H9 (cell line): ENCODE data around the gene KLB. TPM values are rescaled to one million over a fixed set of nuclear protein-coding genes. Genes with fewer than 3 reads are reported as not detected.
"Not testable (repeated sequence)": the region's sequence is repeated elsewhere in the genome, so short reads cannot be mapped to it uniquely, and the experiment has no call there.

ENCODE experiments used
- DNase-seq: peaks from one replicate; pipeline ENCODE4 v3.0.0-alpha.2; 2017
- H2AFZ ChIP-seq: one replicate; pipeline ENCODE4 v1.6.1; 2013; ENCODE audit warnings: mild to moderate bottlenecking, low read length, control low read depth, moderate library complexity
- H2AK5ac ChIP-seq: 2 replicates; pipeline ENCODE4 v1.6.1; 2013; ENCODE audit warnings: low read length, control low read depth, mixed read lengths; ENCODE audit not compliant: insufficient read length
- H2BK120ac ChIP-seq: one replicate; pipeline ENCODE4 v1.6.1; 2013; ENCODE audit warnings: low read depth, mild to moderate bottlenecking, low read length, control low read depth, inconsistent platforms; ENCODE audit not compliant: poor library complexity, severe bottlenecking
- H2BK12ac ChIP-seq: 2 replicates; pipeline ENCODE4 v1.6.1; 2013; ENCODE audit warnings: low read length, control low read depth, mixed read lengths, low read depth; ENCODE audit not compliant: insufficient read length
- H2BK15ac ChIP-seq: 2 replicates; pipeline ENCODE4 v1.6.1; 2013; ENCODE audit warnings: low read depth, low read length, control low read depth
- H2BK20ac ChIP-seq: one replicate; pipeline ENCODE4 v1.6.1; 2013; ENCODE audit warnings: low read depth, mild to moderate bottlenecking, low read length, control low read depth, inconsistent platforms; ENCODE audit not compliant: poor library complexity, severe bottlenecking
- H2BK5ac ChIP-seq: 2 replicates; pipeline ENCODE4 v1.6.1; 2013; ENCODE audit warnings: low read length, control low read depth, mixed read lengths; ENCODE audit not compliant: insufficient read length
- H3K14ac ChIP-seq: 2 replicates; pipeline ENCODE4 v1.6.1; 2013; ENCODE audit warnings: low read length, control low read depth; ENCODE audit not compliant: insufficient read depth
- H3K18ac ChIP-seq: 2 replicates; pipeline ENCODE4 v1.6.1; 2013; ENCODE audit warnings: low read depth, mild to moderate bottlenecking, mixed read lengths, low read length, control low read depth; ENCODE audit not compliant: insufficient read length
- H3K23ac ChIP-seq: 2 replicates; pipeline ENCODE4 v1.6.1; 2013; ENCODE audit warnings: low read length, control low read depth, mixed read lengths, low read depth; ENCODE audit not compliant: insufficient read length
- H3K23me2 ChIP-seq: 2 replicates; pipeline ENCODE4 v1.6.1; 2013; ENCODE audit warnings: low read depth, mild to moderate bottlenecking, mixed read lengths, low read length, control low read depth; ENCODE audit not compliant: insufficient read length, poor library complexity, severe bottlenecking
- H3K27ac ChIP-seq: 2 replicates; pipeline ENCODE4 v1.5.1; 2013; ENCODE audit warnings: low read length, control low read depth, mixed read lengths, low read depth; ENCODE audit not compliant: insufficient read length
- H3K27me3 ChIP-seq: 2 replicates; pipeline ENCODE4 v1.6.1; 2013; ENCODE audit warnings: low read length, control low read depth, inconsistent platforms; ENCODE audit not compliant: insufficient read depth
- H3K4ac ChIP-seq: 2 replicates; pipeline ENCODE4 v1.6.1; 2013; ENCODE audit warnings: low read depth, mild to moderate bottlenecking, control low read depth, inconsistent platforms, low read length, moderate library complexity
- H3K4me1 ChIP-seq: 2 replicates; pipeline ENCODE4 v1.6.1; 2013; ENCODE audit warnings: low read length, control low read depth, inconsistent platforms; ENCODE audit not compliant: insufficient read depth
- H3K4me2 ChIP-seq: 2 replicates; pipeline ENCODE4 v1.6.1; 2013; ENCODE audit warnings: low read length, control low read depth, mixed read lengths; ENCODE audit not compliant: insufficient read length, insufficient read depth
- H3K56ac ChIP-seq: 2 replicates; pipeline ENCODE4 v1.6.1; 2013; ENCODE audit warnings: low read depth, mild to moderate bottlenecking, mixed read lengths, low read length, control low read depth; ENCODE audit not compliant: insufficient read length
- H3K79me1 ChIP-seq: 2 replicates; pipeline ENCODE4 v1.6.1; 2013; ENCODE audit warnings: low read depth, mild to moderate bottlenecking, moderate library complexity, low read length, control low read depth, inconsistent platforms; ENCODE audit not compliant: insufficient read depth, poor library complexity, severe bottlenecking
- H3K79me2 ChIP-seq: 2 replicates; pipeline ENCODE4 v1.6.1; 2013; ENCODE audit warnings: low read length, control low read depth, inconsistent platforms; ENCODE audit not compliant: insufficient read depth
- H3K9ac ChIP-seq: 2 replicates; pipeline ENCODE4 v1.6.1; 2013; ENCODE audit warnings: low read length, control low read depth, mixed read lengths; ENCODE audit not compliant: insufficient read length; ENCODE audit errors: extremely low read depth
- H3K9me3 ChIP-seq: one replicate; pipeline ENCODE4 v1.6.1; 2013; ENCODE audit warnings: low read depth, low read length, inconsistent platforms; ENCODE audit not compliant: control insufficient read depth
- H3T11ph ChIP-seq: one replicate; pipeline ENCODE4 v1.6.1; 2013; ENCODE audit warnings: mild to moderate bottlenecking, low read length, control low read depth, inconsistent platforms
- H4K20me1 ChIP-seq: one replicate; pipeline ENCODE4 v1.6.1; 2013; ENCODE audit not compliant: control insufficient read depth, insufficient read length, insufficient read depth
- H4K5ac ChIP-seq: 2 replicates; pipeline ENCODE4 v1.6.1; 2013; ENCODE audit warnings: low read depth, mild to moderate bottlenecking, mixed read lengths, low read length, control low read depth; ENCODE audit not compliant: insufficient read length
- H4K8ac ChIP-seq: replicated peaks from 2 replicates; pipeline ENCODE4 v1.6.1; 2013; ENCODE audit warnings: low read length, control low read depth, mixed read lengths, low read depth; ENCODE audit not compliant: insufficient read length
- H4K91ac ChIP-seq: 2 replicates; pipeline ENCODE4 v1.6.1; 2013; ENCODE audit warnings: low read depth, mild to moderate bottlenecking, moderate library complexity, mixed read lengths, low read length, control low read depth; ENCODE audit not compliant: insufficient read length
- H3K27ac Mint-ChIP-seq, 3 experiments: 2 replicates in 2 of 3; 3 replicates in 1 of 3; pipeline ENCODE4 v1.8.0; 2020 to 2021; ENCODE audit warnings: mixed read lengths in 3 of 3, mild to moderate bottlenecking in 1 of 3, moderate library complexity in 1 of 3
- H3K27me3 Mint-ChIP-seq: 2 replicates; pipeline ENCODE4 v1.8.0; 2021; ENCODE audit warnings: low read depth, mild to moderate bottlenecking, moderate library complexity, mixed read lengths
- H3K36me3 Mint-ChIP-seq, 3 experiments: 2 replicates in 2 of 3; 3 replicates in 1 of 3; pipeline ENCODE4 v1.8.0; 2020 to 2021; ENCODE audit warnings: low read depth in 3 of 3, mixed read lengths in 3 of 3; ENCODE audit not compliant: insufficient read depth in 1 of 3
- H3K4me1 Mint-ChIP-seq, 2 experiments: 2 replicates each; pipeline ENCODE4 v1.8.0; 2020; ENCODE audit warnings: mixed read lengths in 2 of 2
- H3K4me3 Mint-ChIP-seq, 2 experiments: 2 replicates in 1 of 2; 3 replicates in 1 of 2; pipeline ENCODE4 v1.8.0; 2020 to 2021; ENCODE audit warnings: mild to moderate bottlenecking in 2 of 2, mixed read lengths in 2 of 2, moderate library complexity in 1 of 2
- H3K9me3 Mint-ChIP-seq, 2 experiments: 2 replicates in 1 of 2; 3 replicates in 1 of 2; pipeline ENCODE4 v1.8.0; 2020; ENCODE audit warnings: mild to moderate bottlenecking in 2 of 2, mixed read lengths in 2 of 2, moderate library complexity in 1 of 2
- WGBS: extraction: QIAGEN DNeasy Blood & Tissue Kit; methylation state at CpG from one replicate; pipeline ENCODE4 v1.1.7; 2013; ENCODE audit warnings: missing lambda C conversion rate, low lambda C conversion rate, mixed read lengths; ENCODE audit not compliant: insufficient read length; ENCODE audit errors: extremely low coverage; 5-methylcytosine and 5-hydroxymethylcytosine counted together
- total RNA-seq: library from RNA; stranded (reverse); gene quantifications from 2 replicates; pipeline ENCODE4 v1.2.1, GENCODE V29; 2021
- TF ChIP-seq, protein P1 (sequence below): fragments of 200-600 bp; sonication (generic); conservative IDR thresholded peaks from 3 replicates; pipeline ENCODE4 v1.8.0; 2021; ENCODE audit warnings: antibody characterized with exemption, mild to moderate bottlenecking

KLB gene
- total RNA-seq, 1 experiment from 2014 or later: 0.07 TPM

DNA sequence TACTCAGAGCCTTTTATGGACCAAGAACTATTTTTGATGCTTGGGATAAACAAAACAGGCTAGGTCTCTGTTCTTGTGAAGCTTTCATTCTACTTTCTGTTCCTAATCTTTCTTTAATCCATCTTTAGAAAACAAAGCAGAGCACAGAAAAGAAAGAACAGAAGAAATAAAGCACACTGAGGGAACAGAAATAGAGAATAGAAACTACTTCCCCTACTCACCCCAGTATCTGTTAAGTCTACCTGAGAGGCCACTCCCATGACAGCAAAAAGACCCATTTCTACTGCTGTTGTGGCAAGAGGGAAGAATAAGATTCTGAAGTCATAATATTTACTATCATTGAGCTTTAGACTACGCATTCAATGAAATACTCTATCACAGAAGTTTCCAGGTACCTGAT lies 49.7 kb upstream of the KLB start:
- H3K4me2 ChIP-seq: no peak overlapping the region
- peaks cover 15% of the 10 kb centered on the region; the same call in 1 of the 2 replicates for H3K79me2 ChIP-seq
- H3K14ac ChIP-seq: no peak overlapping the region
- H3K27ac Mint-ChIP-seq: no peak overlapping the region
- no peak overlapping the region for H2AK5ac ChIP-seq
- H3K4ac ChIP-seq: no peak overlapping the region
- no peak overlapping the region for H3K9ac ChIP-seq
- H4K5ac ChIP-seq: no peak overlapping the region
- no peak for DNase-seq
- no peak overlapping the region for H2BK5ac ChIP-seq
- H2BK12ac ChIP-seq: no peak overlapping the region
- H3K9me3 ChIP-seq: no peaks in the 10 kb centered on the region
- no peak overlapping the region for H2BK20ac ChIP-seq
- peaks cover 2% of the 10 kb centered on the region in 2 experiments; a peak in 1 of 4 replicates for H3K4me1 Mint-ChIP-seq
- H3K27me3 ChIP-seq: no peaks in the 10 kb centered on the region
- H3K23me2 ChIP-seq: no peaks in the 10 kb centered on the region
- H3K4me1 ChIP-seq: no peaks in the 10 kb centered on the region
- H3K27me3 Mint-ChIP-seq: no peaks in the 10 kb centered on the region
- no peak overlapping the region for H3K56ac ChIP-seq
- WGBS: no CpG with 5 or more reads among the region's 1 CpG
- H2BK120ac ChIP-seq: no peak overlapping the region
- no peak overlapping the region for H4K8ac ChIP-seq
- no peaks in the 10 kb centered on the region for H3K9me3 Mint-ChIP-seq
- no peak overlapping the region for H3K4me3 Mint-ChIP-seq
- H3K36me3 Mint-ChIP-seq: peaks cover 0 to 10% (median 4%) of the 10 kb centered on the region in 3 experiments; a peak in 5 of 7 replicates
- no peak overlapping the region for H3K18ac ChIP-seq
- H3K27ac ChIP-seq: no peak overlapping the region
- H2AFZ ChIP-seq: no peak overlapping the region
- H3T11ph ChIP-seq: no peak overlapping the region
- no peak overlapping the region for H2BK15ac ChIP-seq
- H4K91ac ChIP-seq: no peak overlapping the region
- TF ChIP-seq, protein P1, sequence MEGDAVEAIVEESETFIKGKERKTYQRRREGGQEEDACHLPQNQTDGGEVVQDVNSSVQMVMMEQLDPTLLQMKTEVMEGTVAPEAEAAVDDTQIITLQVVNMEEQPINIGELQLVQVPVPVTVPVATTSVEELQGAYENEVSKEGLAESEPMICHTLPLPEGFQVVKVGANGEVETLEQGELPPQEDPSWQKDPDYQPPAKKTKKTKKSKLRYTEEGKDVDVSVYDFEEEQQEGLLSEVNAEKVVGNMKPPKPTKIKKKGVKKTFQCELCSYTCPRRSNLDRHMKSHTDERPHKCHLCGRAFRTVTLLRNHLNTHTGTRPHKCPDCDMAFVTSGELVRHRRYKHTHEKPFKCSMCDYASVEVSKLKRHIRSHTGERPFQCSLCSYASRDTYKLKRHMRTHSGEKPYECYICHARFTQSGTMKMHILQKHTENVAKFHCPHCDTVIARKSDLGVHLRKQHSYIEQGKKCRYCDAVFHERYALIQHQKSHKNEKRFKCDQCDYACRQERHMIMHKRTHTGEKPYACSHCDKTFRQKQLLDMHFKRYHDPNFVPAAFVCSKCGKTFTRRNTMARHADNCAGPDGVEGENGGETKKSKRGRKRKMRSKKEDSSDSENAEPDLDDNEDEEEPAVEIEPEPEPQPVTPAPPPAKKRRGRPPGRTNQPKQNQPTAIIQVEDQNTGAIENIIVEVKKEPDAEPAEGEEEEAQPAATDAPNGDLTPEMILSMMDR: no peak
- H4K20me1 ChIP-seq: no peaks in the 10 kb centered on the region
- peaks cover 5% of the 10 kb centered on the region for H3K79me1 ChIP-seq
- no peak overlapping the region for H3K23ac ChIP-seq

DNA sequence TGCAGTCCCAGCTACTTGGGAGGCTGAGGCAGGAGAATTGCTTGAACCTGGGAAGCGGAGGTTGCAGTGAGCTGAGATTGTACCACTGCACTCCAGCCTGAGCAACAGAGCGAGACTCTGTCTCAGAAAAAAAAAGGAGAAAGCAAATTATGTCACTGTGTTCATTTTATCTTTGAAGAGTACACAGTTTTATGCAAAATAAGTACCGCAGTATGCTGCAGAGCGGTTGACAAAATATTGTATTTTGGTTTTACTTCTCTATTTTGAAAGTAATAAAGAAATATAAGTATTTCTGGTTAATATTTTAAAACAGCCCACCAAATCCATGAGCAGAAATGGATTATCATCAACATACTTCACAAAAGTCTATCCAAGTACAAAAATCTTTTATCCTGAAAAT lies 46.1 kb upstream of the KLB start:
- not testable (repeated sequence) for H3K9me3 Mint-ChIP-seq, H3K9ac ChIP-seq, H3K27ac ChIP-seq, H3K4ac ChIP-seq, DNase-seq, H3K14ac ChIP-seq, H3K18ac ChIP-seq, H3K9me3 ChIP-seq, H2BK20ac ChIP-seq, H3K4me3 Mint-ChIP-seq, H2BK5ac ChIP-seq, H2BK120ac ChIP-seq, H3K56ac ChIP-seq, H4K8ac ChIP-seq, H2BK12ac ChIP-seq, H3K36me3 Mint-ChIP-seq, H3K4me2 ChIP-seq, H2BK15ac ChIP-seq, H2AFZ ChIP-seq, H4K91ac ChIP-seq, H3T11ph ChIP-seq, H3K4me1 ChIP-seq, H3K27me3 ChIP-seq, H3K23ac ChIP-seq, H3K27ac Mint-ChIP-seq, H4K5ac ChIP-seq, H3K79me1 ChIP-seq, H2AK5ac ChIP-seq, H3K27me3 Mint-ChIP-seq, H4K20me1 ChIP-seq, H3K23me2 ChIP-seq
- WGBS: no CpG with 5 or more reads among the region's 4 CpGs
- H3K79me2 ChIP-seq: peaks cover 32% of the 10 kb centered on the region; the same call in 1 of the 2 replicates
- peaks cover 9 to 16% of the 10 kb centered on the region in 2 experiments for H3K4me1 Mint-ChIP-seq
